22Rv1 (cell line): Measurements from ENCODE around the gene CDK6.

Source experiments
- CTCF ChIP-seq: fragments of 450-650 bp; IDR thresholded peaks from 2 replicates; pipeline ENCODE4 v1.5.1; 2017; ENCODE audit warnings: mild to moderate bottlenecking
- ZFX ChIP-seq: fragments of 450-650 bp; IDR thresholded peaks from 2 replicates; pipeline ENCODE4 v1.6.1; 2017; ENCODE audit warnings: antibody characterized with exemption, borderline replicate concordance

- TF ChIP-seq CTCF (no peak), ZFX (no peak)
Observed at GRCh38 chr7:92695308-92696261, 140.8 kb downstream of the CDK6 start.
